ENCODE data around the gene GMCL2.

GMCL2 gene

DNA sequence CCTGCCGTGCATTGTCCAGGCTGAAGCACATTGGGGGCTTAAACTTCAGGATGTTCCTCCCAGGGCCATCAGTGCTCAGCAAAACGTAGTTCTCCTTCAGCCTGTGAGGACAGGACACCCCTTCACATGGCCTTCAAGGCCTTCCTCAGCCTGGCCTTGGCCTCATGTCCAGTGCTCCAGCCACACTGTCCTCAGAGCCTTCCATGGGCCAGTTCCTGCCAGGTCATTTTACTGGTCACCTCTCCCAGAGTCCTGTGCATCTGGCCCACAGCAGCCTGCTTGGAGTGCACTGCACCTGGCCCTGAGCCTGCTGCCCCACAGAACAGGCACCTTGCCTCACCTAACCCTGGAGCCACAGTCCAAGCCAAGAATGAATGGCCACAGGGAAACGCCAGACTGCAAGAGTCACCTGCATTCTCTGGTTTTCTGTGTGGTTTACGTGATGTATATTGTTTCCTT lies 25.9 kb upstream of the GMCL2 start:
- no peak overlapping the region for H2AFZ ChIP-seq (ENCODE audit: low read depth, low read length)
- H3K27ac ChIP-seq (ENCODE audit: low read length) = no peak overlapping the region
- DNase-seq = no peak
- H3K79me2 ChIP-seq (ENCODE audit: insufficient read depth, low read length) = peaks cover 48% of the 10 kb centered on the region
- H3K36me3 ChIP-seq (ENCODE audit: insufficient read depth, low read length) = peaks cover 92% of the 10 kb centered on the region
- H3K4me2 ChIP-seq (ENCODE audit: insufficient read depth, low read length) = no peak overlapping the region
- H3K9ac ChIP-seq (ENCODE audit: low read depth, low read length) = no peak overlapping the region
- ATAC-seq (ENCODE audit: insufficient read depth, low read depth) = peak; percentile 6; the same call in 2 of the 3 replicates
- H3K27me3 ChIP-seq (ENCODE audit: insufficient read depth, low read length, poor library complexity) = no peaks in the 10 kb centered on the region
- no peak for TF ChIP-seq EZH2 (IDR thresholded peaks at IDR 0.05; ENCODE audit: borderline replicate concordance, low read depth, low read length, severe bottlenecking)
- TF ChIP-seq, protein P1, sequence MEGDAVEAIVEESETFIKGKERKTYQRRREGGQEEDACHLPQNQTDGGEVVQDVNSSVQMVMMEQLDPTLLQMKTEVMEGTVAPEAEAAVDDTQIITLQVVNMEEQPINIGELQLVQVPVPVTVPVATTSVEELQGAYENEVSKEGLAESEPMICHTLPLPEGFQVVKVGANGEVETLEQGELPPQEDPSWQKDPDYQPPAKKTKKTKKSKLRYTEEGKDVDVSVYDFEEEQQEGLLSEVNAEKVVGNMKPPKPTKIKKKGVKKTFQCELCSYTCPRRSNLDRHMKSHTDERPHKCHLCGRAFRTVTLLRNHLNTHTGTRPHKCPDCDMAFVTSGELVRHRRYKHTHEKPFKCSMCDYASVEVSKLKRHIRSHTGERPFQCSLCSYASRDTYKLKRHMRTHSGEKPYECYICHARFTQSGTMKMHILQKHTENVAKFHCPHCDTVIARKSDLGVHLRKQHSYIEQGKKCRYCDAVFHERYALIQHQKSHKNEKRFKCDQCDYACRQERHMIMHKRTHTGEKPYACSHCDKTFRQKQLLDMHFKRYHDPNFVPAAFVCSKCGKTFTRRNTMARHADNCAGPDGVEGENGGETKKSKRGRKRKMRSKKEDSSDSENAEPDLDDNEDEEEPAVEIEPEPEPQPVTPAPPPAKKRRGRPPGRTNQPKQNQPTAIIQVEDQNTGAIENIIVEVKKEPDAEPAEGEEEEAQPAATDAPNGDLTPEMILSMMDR (IDR thresholded peaks at IDR 0.05; ENCODE audit: borderline replicate concordance, extremely low read depth, low read length, poor library complexity, severe bottlenecking) = no peak
- peaks cover 15% of the 10 kb centered on the region for H3K4me1 ChIP-seq (ENCODE audit: insufficient read depth, low read length)
- no peaks in the 10 kb centered on the region for H3K9me3 ChIP-seq (ENCODE audit: insufficient read depth, low read length, severe bottlenecking)
- no peak overlapping the region for H3K4me3 ChIP-seq (ENCODE audit: low read depth in 1 of 2, low read length in 2 of 2)
- H4K20me1 ChIP-seq (ENCODE audit: insufficient read depth, low read length) = peaks cover 83% of the 10 kb centered on the region

DNA sequence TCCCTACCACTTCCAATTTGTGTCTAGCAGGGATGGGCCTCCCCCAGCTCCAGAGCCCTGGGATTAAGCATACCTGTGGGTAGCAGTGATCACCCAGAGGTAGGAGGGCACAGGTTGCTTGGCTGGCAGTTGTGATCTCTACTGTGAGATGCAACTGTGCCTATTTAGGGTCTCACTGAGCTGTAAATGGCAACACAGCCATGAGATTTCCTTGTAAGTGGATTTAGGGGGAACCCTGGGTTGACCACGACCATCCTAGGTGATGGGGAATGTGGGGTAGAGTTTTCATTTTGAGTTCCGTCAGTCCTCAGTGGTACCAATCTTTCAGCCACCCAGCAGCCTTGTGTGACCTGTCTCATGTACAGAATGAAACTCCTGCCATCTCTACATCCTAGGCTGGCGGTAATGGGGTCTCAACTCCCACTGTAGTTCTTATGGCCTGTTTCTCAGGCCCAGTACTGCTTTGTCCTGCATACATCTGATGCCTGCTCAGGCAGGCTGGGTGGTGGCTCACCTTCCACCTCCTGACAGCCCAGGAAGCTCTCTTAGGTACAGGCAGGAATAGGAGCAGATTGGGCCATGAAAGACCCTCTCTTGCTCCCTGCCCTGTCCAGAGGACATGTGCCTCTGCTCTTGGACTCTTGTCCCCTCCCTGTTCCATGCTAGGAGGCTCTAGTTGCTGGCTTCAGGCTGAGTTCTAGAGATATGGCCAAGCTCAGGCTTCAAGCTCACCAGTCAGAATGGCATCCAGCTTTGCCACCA lies 25.3 kb upstream of the GMCL2 start:
- Histone ChIP-seq H3K9me3 (ENCODE audit: insufficient read depth, low read length, severe bottlenecking) (no peaks in the 10 kb centered on the region), H3K27me3 (ENCODE audit: insufficient read depth, low read length, poor library complexity) (no peaks in the 10 kb centered on the region), H3K36me3 (ENCODE audit: insufficient read depth, low read length) (peaks cover 98% of the 10 kb centered on the region), H3K4me3 (ENCODE audit: low read depth in 1 of 2, low read length in 2 of 2) (no peak overlapping the region), H3K79me2 (ENCODE audit: insufficient read depth, low read length) (peaks cover 54% of the 10 kb centered on the region), H3K9ac (ENCODE audit: low read depth, low read length) (no peak overlapping the region), H3K4me1 (ENCODE audit: insufficient read depth, low read length) (peaks cover 21% of the 10 kb centered on the region), H2AFZ (ENCODE audit: low read depth, low read length) (no peak overlapping the region), H3K27ac (ENCODE audit: low read length) (no peak overlapping the region), H3K4me2 (ENCODE audit: insufficient read depth, low read length) (no peak overlapping the region), H4K20me1 (ENCODE audit: insufficient read depth, low read length) (peaks cover 89% of the 10 kb centered on the region)
- no peak for DNase-seq
- TF ChIP-seq, protein P1 (IDR thresholded peaks at IDR 0.05; ENCODE audit: borderline replicate concordance, extremely low read depth, low read length, poor library complexity, severe bottlenecking) = no peak
- no peak for TF ChIP-seq EZH2 (IDR thresholded peaks at IDR 0.05; ENCODE audit: borderline replicate concordance, low read depth, low read length, severe bottlenecking)
- peak; percentile 6; the same call in 2 of the 3 replicates for ATAC-seq (ENCODE audit: insufficient read depth, low read depth)

DNA sequence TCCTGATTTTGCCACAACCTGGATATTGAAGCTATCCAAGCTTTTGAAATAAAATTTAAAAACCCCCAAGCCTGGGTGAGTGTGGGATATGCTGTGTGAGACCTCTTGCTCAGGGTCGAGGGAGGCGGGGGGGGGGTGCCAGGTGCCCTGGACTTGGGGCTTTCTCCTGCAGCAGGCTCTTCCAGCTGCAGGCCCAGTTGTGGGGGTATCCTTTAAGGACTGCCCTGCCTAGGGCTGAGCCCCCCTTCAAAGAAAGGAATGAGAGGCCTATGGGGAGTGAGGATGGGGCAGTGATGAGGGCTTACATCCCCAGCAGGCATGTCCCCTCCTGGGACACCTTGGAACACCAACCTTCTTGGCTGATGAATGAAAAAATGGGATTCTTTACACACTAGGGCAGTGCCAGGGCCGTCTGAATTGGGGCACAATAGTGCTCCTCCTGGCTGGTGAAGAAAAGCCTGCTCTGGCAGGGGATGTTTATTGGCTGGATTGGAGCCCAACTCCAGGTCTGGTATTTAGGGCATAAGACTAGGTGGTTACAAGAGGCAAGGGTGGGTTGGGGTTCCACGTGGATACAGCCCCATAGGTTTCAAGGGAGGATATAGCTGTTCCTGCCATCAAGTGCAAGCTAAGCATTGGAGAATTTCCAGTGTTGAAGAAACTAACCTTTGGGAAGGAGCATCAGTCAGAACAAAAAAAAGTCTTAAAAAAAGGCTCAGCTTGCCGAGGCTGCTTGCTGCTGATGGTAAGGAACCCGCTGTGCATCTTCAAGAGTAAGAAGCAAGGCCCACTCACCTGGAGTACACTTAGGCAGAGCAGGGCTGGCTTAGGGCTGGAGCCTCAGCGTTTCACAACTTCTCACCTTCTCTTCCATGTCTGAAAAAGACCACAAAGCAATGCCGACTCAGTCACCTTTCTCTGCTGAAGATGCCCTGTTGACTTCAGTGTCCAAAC lies 24.2 kb upstream of the GMCL2 start:
- H3K79me2 ChIP-seq (ENCODE audit: insufficient read depth, low read length) = peaks cover 65% of the 10 kb centered on the region
- no peak overlapping the region for H3K4me2 ChIP-seq (ENCODE audit: insufficient read depth, low read length)
- DNase-seq (no peak), ATAC-seq (ENCODE audit: insufficient read depth, low read depth) (peak; percentile 6)
- H2AFZ ChIP-seq (ENCODE audit: low read depth, low read length) = no peak overlapping the region
- H3K27me3 ChIP-seq (ENCODE audit: insufficient read depth, low read length, poor library complexity) = no peaks in the 10 kb centered on the region
- H3K9me3 ChIP-seq (ENCODE audit: insufficient read depth, low read length, severe bottlenecking) = no peaks in the 10 kb centered on the region
- H4K20me1 ChIP-seq (ENCODE audit: insufficient read depth, low read length) = peaks cover 97% of the 10 kb centered on the region
- no peak overlapping the region for H3K4me3 ChIP-seq (ENCODE audit: low read depth in 1 of 2, low read length in 2 of 2)
- no peak overlapping the region for H3K9ac ChIP-seq (ENCODE audit: low read depth, low read length)
- H3K4me1 ChIP-seq (ENCODE audit: insufficient read depth, low read length) = peaks cover 31% of the 10 kb centered on the region
- H3K27ac ChIP-seq (ENCODE audit: low read length) = no peak overlapping the region
- H3K36me3 ChIP-seq (ENCODE audit: insufficient read depth, low read length) = peaks cover 99% of the 10 kb centered on the region
- TF ChIP-seq EZH2 (IDR thresholded peaks at IDR 0.05; ENCODE audit: borderline replicate concordance, low read depth, low read length, severe bottlenecking) = no peak
- TF ChIP-seq, protein P1 (IDR thresholded peaks at IDR 0.05; ENCODE audit: borderline replicate concordance, extremely low read depth, low read length, poor library complexity, severe bottlenecking) = no peak
